Measurements from ENCODE around the gene GARIN5A. TPM values are rescaled to one million over a fixed set of nuclear protein-coding genes. Genes with fewer than 3 reads are reported as not detected.

The GARIN5A gene
- total and polyA plus RNA-seq, 2 experiments from 2014 or later, result 13.3 to 25.0 TPM

DNA sequence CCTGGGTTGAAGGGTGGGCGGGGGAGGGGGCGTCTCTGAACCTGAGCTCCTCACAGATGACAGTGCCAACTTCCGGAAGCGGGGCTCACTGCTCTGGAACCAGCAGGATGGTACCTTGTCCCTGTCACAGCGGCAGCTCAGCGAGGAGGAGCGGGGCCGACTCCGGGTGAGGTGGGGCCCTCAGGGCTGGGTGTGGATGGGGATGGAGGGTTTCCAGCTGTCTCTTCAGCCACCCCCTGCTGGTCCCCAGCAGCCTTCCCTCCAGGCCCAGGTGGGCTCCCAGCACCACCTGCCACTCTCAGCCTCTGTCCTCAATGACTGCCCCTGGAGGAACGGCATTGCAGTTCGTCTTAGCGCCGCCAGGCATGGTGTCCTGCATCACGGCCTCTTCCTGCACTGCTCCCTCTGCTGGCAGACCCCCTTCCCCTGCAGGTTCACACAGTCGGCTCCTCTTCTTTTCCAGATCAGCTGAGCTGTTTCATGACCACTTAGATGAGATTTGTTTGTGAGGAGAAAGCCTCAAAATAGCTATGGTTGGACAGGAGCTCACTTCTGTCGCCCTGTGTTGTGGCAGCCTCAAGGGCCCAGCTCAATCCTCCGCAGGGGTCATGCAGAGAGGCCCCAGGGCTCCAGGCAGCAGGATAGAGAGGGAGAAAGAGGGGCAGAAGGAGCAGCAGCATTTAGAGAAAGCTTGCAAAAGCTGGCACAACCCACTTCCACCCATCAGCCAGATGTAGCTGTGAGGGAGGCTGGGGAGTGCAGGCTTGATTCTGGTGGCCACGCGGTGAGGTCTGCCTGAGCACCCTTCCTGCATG, 2.5 kb upstream of the GARIN5A start (continued):
- peak; percentile 80 to 85 for TF ChIP-seq CTCF (conservative IDR thresholded peaks at IDR 0.05; ENCODE audit: low read depth in 2 of 2)

- DNase-seq (ENCODE audit: low spot score) (no peak), ATAC-seq (no peak)
- H3K36me3 ChIP-seq (ENCODE audit: insufficient read depth), result peaks cover 3% of the 10 kb centered on the region; the same call in 1 of the 2 replicates
- Mint-ChIP-seq H3K36me3 (ENCODE audit: low read depth) (peaks cover 36% of the 10 kb centered on the region), H3K27ac (no peak overlapping the region), H3K9me3 (peaks cover 92% of the 10 kb centered on the region), H3K4me1 (no peaks in the 10 kb centered on the region; the same call in 2 of the 3 replicates), H3K4me3 (no peak overlapping the region), H3K27me3 (ENCODE audit: insufficient read depth, low read depth, poor library complexity) (peaks cover 8% of the 10 kb centered on the region)
- no peak overlapping the region for H3K4me3 ChIP-seq
- no peaks in the 10 kb centered on the region for H3K9me2 ChIP-seq (ENCODE audit: insufficient read depth)
- no peaks in the 10 kb centered on the region; the same call in 1 of the 2 replicates for H4K20me1 ChIP-seq (replicated peaks; ENCODE audit: insufficient read depth)
- H3K4me1 ChIP-seq (ENCODE audit: insufficient read depth), result peaks cover 10% of the 10 kb centered on the region; the same call in 1 of the 2 replicates
- no peak overlapping the region for H2AFZ ChIP-seq
- H3K27me3 ChIP-seq (ENCODE audit: insufficient read depth), result no peaks in the 10 kb centered on the region
- H3F3A ChIP-seq (replicated peaks; ENCODE audit: low read depth), result 0 out of 2 replicates have a peak, but pooled peaks cover 2% of the 10 kb centered on the region
- H3K27ac ChIP-seq (ENCODE audit: low read depth), result no peak overlapping the region
- H3K4me2 ChIP-seq, result peak overlapping the region; percentile 88; the same call in 1 of the 2 replicates
- H3K79me2 ChIP-seq (replicated peaks; ENCODE audit: insufficient read depth), result peaks cover 25% of the 10 kb centered on the region
- TF ChIP-seq, protein P1, sequence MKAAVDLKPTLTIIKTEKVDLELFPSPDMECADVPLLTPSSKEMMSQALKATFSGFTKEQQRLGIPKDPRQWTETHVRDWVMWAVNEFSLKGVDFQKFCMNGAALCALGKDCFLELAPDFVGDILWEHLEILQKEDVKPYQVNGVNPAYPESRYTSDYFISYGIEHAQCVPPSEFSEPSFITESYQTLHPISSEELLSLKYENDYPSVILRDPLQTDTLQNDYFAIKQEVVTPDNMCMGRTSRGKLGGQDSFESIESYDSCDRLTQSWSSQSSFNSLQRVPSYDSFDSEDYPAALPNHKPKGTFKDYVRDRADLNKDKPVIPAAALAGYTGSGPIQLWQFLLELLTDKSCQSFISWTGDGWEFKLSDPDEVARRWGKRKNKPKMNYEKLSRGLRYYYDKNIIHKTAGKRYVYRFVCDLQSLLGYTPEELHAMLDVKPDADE (IDR thresholded peaks at IDR 0.05), result no peak
- TF ChIP-seq STAT1 (IDR thresholded peaks at IDR 0.05; ENCODE audit: unreplicated experiment), result no peak
- TF ChIP-seq EZH2phosphoT487 (IDR thresholded peaks at IDR 0.05; ENCODE audit: unreplicated experiment), result no peak
- TF ChIP-seq, protein P2, sequence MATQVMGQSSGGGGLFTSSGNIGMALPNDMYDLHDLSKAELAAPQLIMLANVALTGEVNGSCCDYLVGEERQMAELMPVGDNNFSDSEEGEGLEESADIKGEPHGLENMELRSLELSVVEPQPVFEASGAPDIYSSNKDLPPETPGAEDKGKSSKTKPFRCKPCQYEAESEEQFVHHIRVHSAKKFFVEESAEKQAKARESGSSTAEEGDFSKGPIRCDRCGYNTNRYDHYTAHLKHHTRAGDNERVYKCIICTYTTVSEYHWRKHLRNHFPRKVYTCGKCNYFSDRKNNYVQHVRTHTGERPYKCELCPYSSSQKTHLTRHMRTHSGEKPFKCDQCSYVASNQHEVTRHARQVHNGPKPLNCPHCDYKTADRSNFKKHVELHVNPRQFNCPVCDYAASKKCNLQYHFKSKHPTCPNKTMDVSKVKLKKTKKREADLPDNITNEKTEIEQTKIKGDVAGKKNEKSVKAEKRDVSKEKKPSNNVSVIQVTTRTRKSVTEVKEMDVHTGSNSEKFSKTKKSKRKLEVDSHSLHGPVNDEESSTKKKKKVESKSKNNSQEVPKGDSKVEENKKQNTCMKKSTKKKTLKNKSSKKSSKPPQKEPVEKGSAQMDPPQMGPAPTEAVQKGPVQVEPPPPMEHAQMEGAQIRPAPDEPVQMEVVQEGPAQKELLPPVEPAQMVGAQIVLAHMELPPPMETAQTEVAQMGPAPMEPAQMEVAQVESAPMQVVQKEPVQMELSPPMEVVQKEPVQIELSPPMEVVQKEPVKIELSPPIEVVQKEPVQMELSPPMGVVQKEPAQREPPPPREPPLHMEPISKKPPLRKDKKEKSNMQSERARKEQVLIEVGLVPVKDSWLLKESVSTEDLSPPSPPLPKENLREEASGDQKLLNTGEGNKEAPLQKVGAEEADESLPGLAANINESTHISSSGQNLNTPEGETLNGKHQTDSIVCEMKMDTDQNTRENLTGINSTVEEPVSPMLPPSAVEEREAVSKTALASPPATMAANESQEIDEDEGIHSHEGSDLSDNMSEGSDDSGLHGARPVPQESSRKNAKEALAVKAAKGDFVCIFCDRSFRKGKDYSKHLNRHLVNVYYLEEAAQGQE (IDR thresholded peaks at IDR 0.05; ENCODE audit: unreplicated experiment), result no peak
- TF ChIP-seq POLR2AphosphoS5 (IDR thresholded peaks at IDR 0.05; ENCODE audit: low read depth), result no peak
- TF ChIP-seq NANOG (IDR thresholded peaks at IDR 0.05; ENCODE audit: borderline replicate concordance), result no peak
- no peak for TF ChIP-seq ZNF462 (CRISPR knock-in tag; IDR thresholded peaks at IDR 0.05)
- TF ChIP-seq JUNB (IDR thresholded peaks at IDR 0.05; ENCODE audit: unreplicated experiment), result no peak
- TF ChIP-seq EZH2 (IDR thresholded peaks at IDR 0.05; ENCODE audit: low read depth, unreplicated experiment), result no peak
These were observed 1.3 kb upstream of the GARIN5A start for GRCh38 chr19:50477751-50478515.
